Activated CD8-positive, alpha-beta memory T cell treated with anti-CD3 and anti-CD28 coated beads for 4 hours (primary cell): Measurements from ENCODE around the gene SDHAF4.
"Not testable (repeated sequence)": the region's sequence is repeated elsewhere in the genome, so short reads cannot be mapped to it uniquely, and the experiment has no call there.

Experiments
- DNase-seq, 2 donors: peaks; one replicate each; pipeline ENCODE4 v3.0.0-alpha.2; 2020; ENCODE audit warnings: low read depth in 2 of 2

SDHAF4 gene

GRCh38 chr6:70592391-70593117 is 25.8 kb downstream of the SDHAF4 start:
- no peak for DNase-seq

DNA sequence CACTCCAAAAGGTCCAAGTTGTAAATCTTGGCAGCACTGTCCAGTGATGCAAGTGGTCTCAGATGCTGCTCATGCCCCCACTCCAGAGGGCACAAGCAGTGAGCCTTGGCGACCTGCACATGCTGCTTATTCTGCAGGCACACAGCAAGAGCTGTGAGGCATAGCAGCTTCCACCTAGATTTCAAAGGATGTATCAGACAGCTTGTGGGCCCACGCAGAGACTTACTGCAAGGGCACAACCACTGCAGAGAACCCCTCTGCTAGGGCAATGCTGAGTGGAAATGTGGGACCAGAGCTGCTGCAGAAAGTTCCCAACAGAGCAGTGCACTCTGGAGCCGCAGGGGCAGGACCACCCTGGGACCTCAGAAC is 26.4 kb downstream of the SDHAF4 start:
- DNase-seq: no peak

DNA sequence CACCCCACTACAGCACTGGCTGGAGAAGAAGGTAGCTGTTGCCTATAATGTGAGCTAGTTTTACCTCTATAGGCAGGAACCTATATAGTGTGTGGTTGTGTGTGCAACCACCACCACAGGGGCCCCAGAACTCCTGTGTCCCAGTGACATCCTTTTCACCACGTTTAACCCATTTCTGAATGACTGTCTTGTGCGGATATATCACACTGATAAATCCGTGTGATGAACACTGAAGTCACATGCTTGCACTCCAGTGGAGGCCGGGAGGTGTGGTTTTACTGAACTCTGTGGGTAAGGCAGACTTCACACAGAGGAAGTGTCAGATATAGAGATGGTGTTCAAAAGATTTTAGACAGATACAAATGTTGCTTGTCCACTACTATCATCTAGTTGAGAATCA is 32.5 kb downstream of the SDHAF4 start:
- no peak for DNase-seq

DNA sequence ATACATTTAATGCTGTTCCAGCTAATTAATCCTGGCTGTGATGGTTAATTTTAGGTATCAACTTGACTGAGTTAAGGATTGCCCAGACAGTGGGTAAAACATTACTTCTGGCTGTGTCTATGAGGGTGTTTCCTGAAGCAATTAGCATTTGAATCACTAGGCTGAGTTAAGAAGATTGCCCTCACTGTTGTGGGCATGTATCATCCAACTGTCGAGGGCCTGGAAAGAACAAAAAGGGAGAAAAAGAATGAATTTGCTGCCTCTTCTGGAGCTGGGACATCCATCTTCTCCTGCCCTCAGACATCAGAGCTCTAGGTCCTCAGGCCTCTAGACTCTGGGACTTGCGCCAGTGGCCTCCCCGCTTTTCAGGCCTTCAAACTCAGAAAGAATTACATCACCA is 34.3 kb downstream of the SDHAF4 start:
- DNase-seq: no peak

DNA sequence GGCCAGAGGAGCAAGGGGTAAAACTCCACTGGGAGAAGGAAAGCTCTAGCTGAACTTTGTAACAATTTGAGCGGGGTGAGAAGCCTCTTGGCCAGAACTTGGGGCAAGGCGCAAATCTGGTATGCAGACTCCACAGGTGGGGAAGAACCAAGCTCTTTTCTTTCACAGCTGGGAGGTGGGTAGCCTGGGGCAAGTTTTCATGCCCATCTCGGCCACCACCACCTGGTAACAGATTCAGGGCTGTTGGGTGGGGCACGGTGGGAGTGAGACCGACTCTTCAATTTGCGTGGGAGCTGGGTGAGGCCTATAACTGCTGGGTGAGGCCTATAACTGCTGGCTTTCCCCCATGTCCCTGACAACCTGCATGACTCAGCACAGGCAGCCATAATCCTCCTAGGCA is 37.5 kb downstream of the SDHAF4 start:
- DNase-seq: no peak

- DNase-seq: not testable (repeated sequence)
These were observed 40.6 kb downstream of the SDHAF4 start for GRCh38 chr6:70607371-70607770.

DNA sequence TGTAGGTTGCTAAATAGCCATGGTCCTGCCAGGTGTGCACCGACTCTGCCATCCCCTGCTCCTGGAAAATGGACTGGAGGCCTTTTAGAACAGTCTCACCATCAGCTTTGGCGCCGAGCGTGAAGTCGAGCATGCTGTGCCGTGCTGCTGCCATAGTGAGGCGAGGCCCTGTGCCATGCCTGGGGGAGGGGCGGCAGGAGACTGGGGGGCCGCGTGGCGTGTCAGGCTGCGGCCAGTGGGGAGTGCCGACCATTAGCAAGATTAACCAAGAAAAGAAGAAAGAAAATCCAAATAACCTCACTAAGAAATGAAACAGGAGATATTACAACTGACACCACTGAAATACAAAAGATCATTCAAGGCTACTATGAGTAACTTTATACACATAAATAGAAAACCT is 42.5 kb downstream of the SDHAF4 start:
- not testable (repeated sequence) for DNase-seq

DNA sequence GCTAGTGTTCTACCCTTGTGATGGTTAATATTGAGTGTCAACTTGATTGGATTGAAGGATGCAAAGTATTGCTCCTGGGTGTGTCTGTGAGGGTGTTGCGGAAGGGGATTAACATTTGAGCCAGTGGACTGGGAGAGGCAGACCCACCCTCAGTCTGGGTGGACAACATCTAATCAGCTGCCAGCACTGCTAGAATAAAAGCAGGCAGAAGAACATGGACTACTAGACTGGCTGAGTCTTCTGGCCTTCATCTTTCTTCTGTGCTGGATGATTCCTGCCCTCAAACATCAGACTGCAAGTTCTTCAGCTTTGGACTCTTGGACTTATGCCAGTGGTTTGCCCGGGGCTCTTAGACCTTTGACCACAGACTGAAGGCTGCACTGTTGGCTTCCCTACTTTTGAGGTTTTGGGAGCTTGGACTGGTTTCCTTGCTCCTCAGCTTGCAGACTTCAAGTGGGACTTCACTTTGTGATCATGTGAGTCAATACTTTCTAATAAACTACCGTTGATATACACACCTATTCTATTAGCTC is 50.1 kb downstream of the SDHAF4 start:
- no peak for DNase-seq

DNA sequence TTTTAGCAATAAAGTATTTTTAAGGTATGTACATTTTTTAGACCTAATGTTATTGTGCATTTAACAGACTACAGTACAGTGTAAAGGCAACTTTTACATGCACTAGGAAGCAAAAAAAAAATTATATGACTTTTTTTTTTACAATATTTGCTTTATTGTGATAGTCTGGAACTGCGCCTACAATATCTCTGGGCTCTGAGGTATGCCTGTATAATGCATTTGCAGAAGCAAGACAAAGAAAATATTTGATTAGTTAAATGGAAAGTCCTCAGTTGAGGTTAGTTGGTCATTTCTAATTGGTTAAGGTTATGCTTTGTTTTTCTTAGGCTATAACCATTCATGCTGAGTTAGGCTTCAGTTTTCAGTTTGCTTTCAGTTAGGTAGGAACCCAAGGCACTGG is 54.0 kb downstream of the SDHAF4 start:
- DNase-seq: no peak

GRCh38 chr6:70622461-70622860 is 55.7 kb downstream of the SDHAF4 start:
- DNase-seq: no peak

- no peak for DNase-seq
These were observed 58.7 kb downstream of the SDHAF4 start for GRCh38 chr6:70625436-70625835.

- no peak for DNase-seq
These were observed 60.9 kb downstream of the SDHAF4 start for GRCh38 chr6:70627500-70628254.

DNA sequence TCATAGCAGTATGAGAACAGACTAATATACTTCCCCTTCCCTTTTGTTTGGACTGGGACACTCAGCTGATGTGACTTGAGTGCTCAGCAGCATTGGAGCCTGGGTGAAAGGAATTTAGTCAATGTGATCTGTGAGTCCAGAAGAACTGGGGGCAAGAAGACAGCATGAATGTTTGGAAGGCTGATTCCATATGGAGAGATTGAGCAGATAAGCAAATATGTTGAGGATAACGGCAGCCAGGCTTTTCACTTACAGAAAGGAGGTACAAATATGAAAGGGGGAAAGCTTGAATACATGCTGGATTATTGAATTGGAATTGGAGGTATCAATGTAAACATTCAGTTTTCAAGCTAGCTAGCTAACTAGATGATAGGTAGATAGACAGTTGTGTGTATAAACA is 63.2 kb downstream of the SDHAF4 start:
- DNase-seq: no peak

- no peak for DNase-seq
These were observed 67.1 kb downstream of the SDHAF4 start for GRCh38 chr6:70633870-70634269.

GRCh38 chr6:70636596-70636995 is 69.9 kb downstream of the SDHAF4 start:
- no peak for DNase-seq

GRCh38 chr6:70638468-70638867 is 71.7 kb downstream of the SDHAF4 start:
- DNase-seq: no peak
